Measurements from ENCODE around the gene ZNF777.

Gene ZNF777

DNA sequence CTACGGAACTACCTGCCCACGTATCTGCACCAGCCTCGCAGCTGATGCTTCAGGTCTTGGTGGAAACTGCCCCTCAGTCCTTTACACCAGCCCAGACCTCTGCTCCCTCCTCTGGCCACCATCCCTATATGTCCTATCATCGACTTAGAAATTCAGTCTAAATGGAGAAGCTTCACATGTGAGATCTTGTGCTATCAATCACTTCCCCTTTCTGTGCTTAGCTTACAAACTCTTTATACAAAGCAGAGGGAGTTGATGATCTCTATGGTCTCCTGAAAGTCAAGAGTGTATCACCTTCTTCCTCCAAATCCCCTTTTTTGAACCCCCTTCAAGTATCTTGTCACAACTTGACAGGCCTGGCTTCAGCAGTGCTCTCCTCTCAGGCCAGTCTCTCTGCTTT lies 30.7 kb downstream of the ZNF777 start:
- H3K27me3 ChIP-seq (ENCODE audit: low read length): no peaks in the 10 kb centered on the region
- H2AFZ ChIP-seq (ENCODE audit: low read depth, low read length, severe bottlenecking): no peak overlapping the region
- TF ChIP-seq EZH2phosphoT487 (conservative IDR thresholded peaks at IDR 0.05; ENCODE audit: low read length): no peak
- TF ChIP-seq, protein P1, sequence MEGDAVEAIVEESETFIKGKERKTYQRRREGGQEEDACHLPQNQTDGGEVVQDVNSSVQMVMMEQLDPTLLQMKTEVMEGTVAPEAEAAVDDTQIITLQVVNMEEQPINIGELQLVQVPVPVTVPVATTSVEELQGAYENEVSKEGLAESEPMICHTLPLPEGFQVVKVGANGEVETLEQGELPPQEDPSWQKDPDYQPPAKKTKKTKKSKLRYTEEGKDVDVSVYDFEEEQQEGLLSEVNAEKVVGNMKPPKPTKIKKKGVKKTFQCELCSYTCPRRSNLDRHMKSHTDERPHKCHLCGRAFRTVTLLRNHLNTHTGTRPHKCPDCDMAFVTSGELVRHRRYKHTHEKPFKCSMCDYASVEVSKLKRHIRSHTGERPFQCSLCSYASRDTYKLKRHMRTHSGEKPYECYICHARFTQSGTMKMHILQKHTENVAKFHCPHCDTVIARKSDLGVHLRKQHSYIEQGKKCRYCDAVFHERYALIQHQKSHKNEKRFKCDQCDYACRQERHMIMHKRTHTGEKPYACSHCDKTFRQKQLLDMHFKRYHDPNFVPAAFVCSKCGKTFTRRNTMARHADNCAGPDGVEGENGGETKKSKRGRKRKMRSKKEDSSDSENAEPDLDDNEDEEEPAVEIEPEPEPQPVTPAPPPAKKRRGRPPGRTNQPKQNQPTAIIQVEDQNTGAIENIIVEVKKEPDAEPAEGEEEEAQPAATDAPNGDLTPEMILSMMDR (IDR thresholded peaks at IDR 0.05; ENCODE audit: insufficient read depth, low read length, poor library complexity, severe bottlenecking): no peak
- no peak overlapping the region for H3K4me2 ChIP-seq (ENCODE audit: low read depth, low read length, poor library complexity, severe bottlenecking)
- no peaks in the 10 kb centered on the region for H3K36me3 ChIP-seq (ENCODE audit: low read length)
- H3K27ac ChIP-seq (ENCODE audit: low read depth, low read length): no peak overlapping the region
- H3F3A ChIP-seq (ENCODE audit: insufficient read depth): no peaks in the 10 kb centered on the region
- H3K4me3 ChIP-seq (ENCODE audit: insufficient read depth, low read length, poor library complexity, severe bottlenecking): no peak overlapping the region
- H4K20me1 ChIP-seq (ENCODE audit: low read depth, low read length): no peaks in the 10 kb centered on the region
- no peaks in the 10 kb centered on the region for H3K9me2 ChIP-seq (replicated peaks; ENCODE audit: insufficient read depth, low read length)
- H3K9ac ChIP-seq (ENCODE audit: low read length): no peak overlapping the region
- H3K9me3 ChIP-seq (ENCODE audit: insufficient read depth, low read length): no peaks in the 10 kb centered on the region
- H3K79me2 ChIP-seq (ENCODE audit: insufficient read depth, low read length): no peaks in the 10 kb centered on the region

DNA sequence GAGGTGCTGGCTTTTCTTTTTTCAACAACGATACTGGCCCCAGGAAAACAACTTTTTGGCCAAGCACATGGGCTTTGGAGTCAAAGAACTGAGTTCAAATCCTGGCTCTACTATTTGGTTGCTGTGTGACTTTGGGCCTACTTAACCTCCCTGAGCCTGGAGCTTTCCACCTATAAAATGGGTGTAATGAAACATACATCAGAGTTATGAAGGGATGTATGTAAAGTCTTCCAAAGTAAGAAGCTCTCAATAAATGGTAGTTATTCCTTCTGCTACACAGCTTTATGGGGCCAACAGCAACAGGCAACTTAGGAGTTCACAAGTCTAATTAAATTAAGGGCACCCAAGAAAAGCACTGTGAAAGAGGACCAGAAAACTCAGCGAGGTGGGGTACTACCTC lies 33.0 kb downstream of the ZNF777 start:
- H3K27me3 ChIP-seq (ENCODE audit: low read length): no peaks in the 10 kb centered on the region
- no peak overlapping the region for H2AFZ ChIP-seq (ENCODE audit: low read depth, low read length, severe bottlenecking)
- no peaks in the 10 kb centered on the region for H3K9me3 ChIP-seq (ENCODE audit: insufficient read depth, low read length)
- H4K20me1 ChIP-seq (ENCODE audit: low read depth, low read length): no peaks in the 10 kb centered on the region
- H3K79me2 ChIP-seq (ENCODE audit: insufficient read depth, low read length): no peaks in the 10 kb centered on the region
- no peaks in the 10 kb centered on the region for H3F3A ChIP-seq (ENCODE audit: insufficient read depth)
- H3K36me3 ChIP-seq (ENCODE audit: low read length): no peaks in the 10 kb centered on the region
- H3K4me3 ChIP-seq (ENCODE audit: insufficient read depth, low read length, poor library complexity, severe bottlenecking): no peak overlapping the region
- no peaks in the 10 kb centered on the region for H3K9me2 ChIP-seq (replicated peaks; ENCODE audit: insufficient read depth, low read length)
- H3K9ac ChIP-seq (ENCODE audit: low read length): no peak overlapping the region
- H3K27ac ChIP-seq (ENCODE audit: low read depth, low read length): no peak overlapping the region
- no peak overlapping the region for H3K4me2 ChIP-seq (ENCODE audit: low read depth, low read length, poor library complexity, severe bottlenecking)
- TF ChIP-seq, protein P1 (IDR thresholded peaks at IDR 0.05; ENCODE audit: insufficient read depth, low read length, poor library complexity, severe bottlenecking): no peak
- no peak for TF ChIP-seq EZH2phosphoT487 (conservative IDR thresholded peaks at IDR 0.05; ENCODE audit: low read length)

DNA sequence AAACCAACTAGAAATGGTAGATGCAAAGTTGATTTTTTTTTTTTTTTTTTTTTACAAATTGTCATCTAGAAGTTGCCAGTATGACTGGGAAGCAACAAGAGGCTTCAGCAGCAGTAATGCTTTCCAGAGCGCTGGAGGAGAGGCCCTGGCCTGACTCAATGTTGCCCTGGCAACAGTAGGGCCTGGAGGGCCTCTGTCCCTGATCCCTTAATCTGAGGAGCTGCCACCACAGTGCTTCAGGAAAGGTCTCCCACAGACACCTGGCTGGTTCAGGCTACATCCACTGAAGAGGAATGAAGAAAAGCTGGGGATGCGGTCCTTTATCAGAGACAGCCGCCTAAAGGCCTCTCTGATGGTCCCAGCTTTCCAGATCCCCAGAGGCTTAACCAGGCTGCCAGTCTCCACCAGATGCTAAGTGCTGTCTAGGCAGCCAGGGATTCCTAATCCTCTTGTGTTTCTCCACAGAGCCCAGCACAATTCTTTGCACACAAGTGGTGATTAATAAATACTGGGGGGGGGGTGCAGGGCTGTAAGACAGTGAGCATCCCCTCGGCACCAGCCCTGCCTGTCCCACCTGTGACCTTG lies 33.7 kb downstream of the ZNF777 start:
- Histone ChIP-seq H3F3A (ENCODE audit: insufficient read depth) (no peaks in the 10 kb centered on the region), H3K27me3 (ENCODE audit: low read length) (no peaks in the 10 kb centered on the region), H3K9ac (ENCODE audit: low read length) (no peak overlapping the region), H3K9me2 (replicated peaks; ENCODE audit: insufficient read depth, low read length) (no peaks in the 10 kb centered on the region), H4K20me1 (ENCODE audit: low read depth, low read length) (no peaks in the 10 kb centered on the region), H2AFZ (ENCODE audit: low read depth, low read length, severe bottlenecking) (no peak overlapping the region), H3K27ac (ENCODE audit: low read depth, low read length) (no peak overlapping the region), H3K9me3 (ENCODE audit: insufficient read depth, low read length) (no peaks in the 10 kb centered on the region), H3K4me3 (ENCODE audit: insufficient read depth, low read length, poor library complexity, severe bottlenecking) (no peak overlapping the region), H3K36me3 (ENCODE audit: low read length) (no peaks in the 10 kb centered on the region), H3K79me2 (ENCODE audit: insufficient read depth, low read length) (no peaks in the 10 kb centered on the region), H3K4me2 (ENCODE audit: low read depth, low read length, poor library complexity, severe bottlenecking) (no peak overlapping the region)
- TF ChIP-seq, protein P1 (IDR thresholded peaks at IDR 0.05; ENCODE audit: insufficient read depth, low read length, poor library complexity, severe bottlenecking): no peak
- no peak for TF ChIP-seq EZH2phosphoT487 (conservative IDR thresholded peaks at IDR 0.05; ENCODE audit: low read length)

All from SU-DHL-6 (cell line).